Activated gamma-delta T cell (primary cell): ENCODE data around the gene NAT9.

Source experiments
- DNase-seq: peaks from one replicate; lab custom pipeline; 2025; lab: John Stamatoyannopoulos, UW

Gene NAT9

DNA sequence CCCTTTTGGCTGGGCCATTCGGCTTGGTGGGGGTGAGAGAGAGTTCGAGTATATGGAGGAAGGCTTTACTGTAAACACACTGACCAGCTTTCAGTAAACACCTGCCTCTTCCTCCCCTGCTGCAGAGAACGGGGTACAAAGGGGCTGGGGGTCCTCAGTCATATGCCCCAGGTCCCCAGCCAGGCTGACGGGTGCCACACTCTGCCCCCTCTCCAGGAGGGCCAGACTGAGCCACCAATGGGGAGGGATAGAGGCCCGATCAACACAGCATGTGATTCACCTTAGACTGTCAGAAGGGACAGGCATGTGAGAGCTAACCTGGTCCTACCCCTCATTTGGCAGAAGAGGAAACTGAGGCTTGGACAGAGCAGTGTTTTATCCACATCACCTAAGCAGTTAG, 14.7 kb downstream of the NAT9 start:
- no peak for DNase-seq

DNA sequence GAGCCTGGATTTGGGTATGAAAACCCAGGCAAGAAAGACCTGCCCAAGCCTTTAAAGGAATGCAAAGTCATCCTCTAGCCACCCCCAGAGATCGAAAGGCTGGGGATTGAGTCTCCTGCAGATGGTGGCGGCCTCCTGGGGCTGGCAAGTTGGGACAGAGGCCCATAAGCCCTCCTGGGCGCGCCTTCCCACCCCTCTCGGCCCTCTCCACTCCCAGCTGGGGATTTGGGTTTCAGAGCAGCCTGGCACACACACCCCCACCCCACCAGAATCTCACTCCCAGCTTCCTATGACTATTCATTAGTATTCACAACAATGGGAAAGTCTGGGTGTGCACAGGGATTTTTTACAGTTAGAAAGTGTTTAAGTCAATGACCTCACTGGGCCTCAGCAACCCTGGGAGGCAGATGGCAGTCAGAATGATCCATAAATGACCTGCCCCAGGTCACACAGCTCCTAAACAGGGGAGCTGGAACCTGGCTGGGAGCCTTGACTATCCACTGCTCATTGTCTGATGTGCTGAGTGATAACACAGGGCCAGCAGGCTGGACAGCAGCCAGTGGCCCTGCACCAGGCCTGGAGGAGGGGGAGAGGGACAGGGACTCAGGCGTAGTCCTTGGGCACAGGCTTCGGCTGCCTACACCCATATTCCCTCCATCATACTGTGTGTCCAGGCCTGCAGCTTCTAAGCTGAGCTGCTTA, 15.6 kb downstream of the NAT9 start:
- no peak for DNase-seq

DNA sequence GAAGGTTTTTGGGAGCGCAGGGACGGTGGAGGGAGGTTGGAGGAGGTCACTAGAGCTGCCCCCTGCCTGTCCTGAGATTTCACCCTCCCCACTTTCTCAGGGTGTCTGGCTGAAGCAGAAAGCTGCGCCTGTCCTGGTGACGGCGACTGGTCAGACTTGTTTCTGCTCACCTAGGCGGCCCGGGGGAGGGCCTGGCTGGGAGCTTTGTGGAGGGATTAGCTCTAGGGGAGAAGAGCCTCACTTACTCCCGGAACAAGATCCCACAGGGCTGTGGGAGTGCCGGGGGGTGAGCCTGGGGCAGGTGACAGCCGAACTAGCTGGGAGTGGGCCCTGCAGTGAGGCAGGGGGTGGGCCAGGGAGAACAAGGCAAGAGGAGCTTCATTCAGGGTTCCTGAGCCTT, 16.2 kb downstream of the NAT9 start:
- no peak for DNase-seq

DNA sequence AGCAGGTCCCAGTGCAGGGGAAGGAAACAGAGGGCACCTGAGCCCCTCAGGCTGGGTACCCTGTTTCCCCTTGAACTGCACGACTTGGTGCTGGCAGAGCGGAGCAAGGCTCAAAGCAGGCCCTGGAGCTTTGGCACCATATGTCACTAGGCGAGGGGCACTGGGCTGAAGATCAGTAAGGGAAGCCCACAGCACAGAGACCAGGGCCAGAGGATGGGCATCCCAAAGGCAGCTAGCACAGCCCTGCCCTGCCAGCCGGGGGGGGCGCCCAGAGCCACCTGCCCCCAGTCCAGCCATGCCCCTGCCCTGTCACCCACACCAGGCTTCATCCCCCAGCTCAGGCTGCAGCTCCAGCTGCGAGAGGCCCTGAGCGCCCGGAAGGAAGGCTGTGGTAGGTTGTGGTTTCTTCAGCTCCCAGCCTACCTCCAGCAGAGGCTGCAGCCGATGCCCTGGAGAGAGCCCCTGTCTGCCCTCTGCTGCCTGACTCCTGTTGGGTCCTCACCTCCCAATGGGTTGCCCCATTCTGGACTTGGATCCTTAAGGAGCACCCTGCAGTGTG, 16.8 kb downstream of the NAT9 start:
- no peak for DNase-seq

DNA sequence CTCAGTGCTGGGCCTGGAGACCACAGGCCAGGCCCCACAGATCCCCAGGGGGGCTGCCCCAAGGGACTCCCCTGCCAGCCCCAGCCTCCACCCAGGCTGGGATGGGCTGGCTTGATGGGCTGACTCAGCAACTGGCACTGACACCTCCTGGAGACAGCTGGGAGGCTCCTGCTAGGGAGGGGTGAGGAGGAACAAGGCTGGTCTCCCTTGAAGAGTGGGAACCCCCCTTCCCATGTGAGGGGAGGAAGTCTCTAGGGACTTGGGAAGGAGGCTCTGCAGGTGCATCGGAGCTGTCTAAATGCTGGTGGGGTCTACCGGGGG, 17.3 kb downstream of the NAT9 start:
- DNase-seq = no peak

DNA sequence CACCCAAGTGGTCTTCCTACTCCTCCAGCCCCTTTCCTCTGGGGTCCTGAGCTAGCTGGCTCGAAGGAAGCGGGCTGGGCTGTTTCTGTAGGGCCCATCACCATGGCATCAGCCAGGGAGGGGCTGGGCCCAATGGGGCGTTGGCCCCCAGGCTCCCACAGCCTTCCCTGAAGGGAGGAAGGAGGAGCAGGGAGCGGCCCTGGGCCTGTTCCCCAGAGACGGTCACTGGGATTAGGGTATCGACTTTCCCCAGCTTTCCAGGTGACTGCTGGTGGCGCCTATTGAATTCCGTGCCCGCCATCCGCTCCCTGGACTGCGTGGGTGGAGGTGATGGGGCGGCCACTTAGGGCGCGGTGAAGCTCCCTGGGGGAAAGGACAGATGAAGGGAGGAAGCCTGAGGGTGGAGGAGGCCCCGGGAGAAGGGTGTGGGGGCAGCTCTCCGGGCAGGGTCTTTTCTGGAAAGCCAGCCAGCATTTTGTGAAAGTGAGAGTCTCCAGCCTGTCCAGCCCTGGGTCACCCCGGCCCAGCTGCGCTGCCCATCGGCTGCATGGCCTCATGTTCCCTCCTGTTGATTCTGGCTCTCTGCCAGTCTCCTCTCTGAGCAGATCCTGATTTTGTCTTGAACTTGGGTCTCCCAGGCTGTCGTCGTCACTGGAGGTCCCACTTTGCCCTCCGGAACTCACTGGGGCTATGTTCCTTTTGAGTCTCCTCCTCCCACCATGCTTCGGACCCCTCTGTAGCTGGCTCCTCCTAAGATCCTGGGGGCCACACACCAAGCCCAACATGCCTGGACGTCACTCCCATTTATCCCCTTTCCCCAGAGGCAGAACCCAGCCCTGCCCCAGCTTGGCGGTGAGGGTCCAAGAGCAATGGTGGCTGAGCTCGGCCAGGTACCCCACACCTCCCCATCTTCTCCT, 18.0 kb downstream of the NAT9 start:
- no peak for DNase-seq

DNA sequence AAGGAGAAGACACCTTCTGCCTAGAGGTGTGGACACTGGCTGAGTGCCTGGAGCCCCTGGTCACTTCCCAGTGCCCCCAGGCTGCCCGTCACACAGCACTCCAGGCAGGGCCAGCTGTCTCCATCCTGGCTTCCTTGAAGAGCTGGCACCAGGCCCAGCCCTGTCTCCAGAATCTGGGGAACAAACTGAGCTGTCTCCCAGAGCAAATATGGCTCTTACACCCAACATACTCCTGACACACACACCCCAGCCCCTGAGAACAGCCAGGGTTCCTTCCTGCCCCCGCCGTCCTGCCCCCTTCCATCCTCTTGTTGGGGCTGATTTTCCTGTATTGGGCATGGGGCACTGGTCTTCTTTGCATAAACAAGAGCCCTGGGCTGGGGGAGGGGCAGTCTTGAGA, 18.6 kb downstream of the NAT9 start:
- no peak for DNase-seq

DNA sequence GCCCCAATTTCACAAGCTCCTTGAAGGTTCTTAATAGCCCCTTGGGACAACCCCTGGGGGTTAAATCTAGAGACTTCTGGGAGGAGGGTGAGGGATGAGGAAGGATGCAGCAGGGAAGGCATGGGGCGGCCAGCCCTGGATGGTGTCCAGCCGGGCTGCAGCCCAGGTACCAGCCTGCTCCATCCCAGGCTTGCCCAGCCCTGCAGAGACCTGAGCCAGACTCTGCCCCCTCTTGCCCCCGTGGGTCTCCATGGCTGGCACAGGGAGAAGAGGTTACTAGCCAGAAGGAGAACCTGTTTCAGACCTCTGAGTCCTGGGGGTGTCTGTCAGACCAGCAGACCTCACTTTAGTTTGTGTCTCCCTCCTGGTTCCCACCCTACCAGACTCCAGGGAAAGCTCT, 19.3 kb downstream of the NAT9 start:
- DNase-seq = no peak

DNA sequence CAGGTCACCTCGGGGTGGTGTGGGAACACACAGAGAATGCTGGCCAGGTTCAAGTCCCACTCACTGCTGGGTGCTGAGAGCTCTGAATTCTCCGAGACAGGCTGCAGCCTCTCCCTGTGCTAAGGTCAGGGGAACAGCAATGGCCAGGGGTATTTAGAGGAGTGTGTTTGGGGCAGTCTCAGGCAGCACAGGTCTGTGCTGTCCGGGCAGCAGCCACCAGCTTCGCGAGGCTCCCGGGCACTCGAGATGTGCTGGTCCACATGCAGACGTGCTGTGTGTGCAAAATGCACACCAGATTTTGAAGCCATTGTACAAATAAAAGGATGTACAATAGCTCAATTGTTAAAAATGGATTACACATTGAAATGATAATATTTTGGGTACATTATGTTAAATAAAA, 20.6 kb downstream of the NAT9 start:
- DNase-seq = no peak

DNA sequence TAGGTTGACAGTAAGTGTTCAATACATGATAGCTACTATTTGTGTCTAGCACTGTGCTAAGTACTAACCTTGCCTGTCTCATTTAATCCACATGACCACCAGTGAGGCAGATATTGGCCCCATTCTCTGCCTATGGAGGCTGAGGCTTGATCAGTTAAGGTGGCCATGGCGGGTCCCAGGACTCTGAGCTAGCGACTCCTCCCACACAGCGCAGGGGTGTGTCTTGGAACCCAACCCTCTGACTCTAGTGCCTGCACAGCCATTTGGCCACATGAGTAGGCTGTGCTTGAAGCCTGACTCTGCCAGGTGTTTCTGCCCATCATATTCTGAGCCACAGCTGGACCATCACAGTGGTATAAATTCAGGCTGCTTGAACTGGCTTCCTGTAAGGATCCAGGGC, 21.3 kb downstream of the NAT9 start:
- no peak for DNase-seq

DNA sequence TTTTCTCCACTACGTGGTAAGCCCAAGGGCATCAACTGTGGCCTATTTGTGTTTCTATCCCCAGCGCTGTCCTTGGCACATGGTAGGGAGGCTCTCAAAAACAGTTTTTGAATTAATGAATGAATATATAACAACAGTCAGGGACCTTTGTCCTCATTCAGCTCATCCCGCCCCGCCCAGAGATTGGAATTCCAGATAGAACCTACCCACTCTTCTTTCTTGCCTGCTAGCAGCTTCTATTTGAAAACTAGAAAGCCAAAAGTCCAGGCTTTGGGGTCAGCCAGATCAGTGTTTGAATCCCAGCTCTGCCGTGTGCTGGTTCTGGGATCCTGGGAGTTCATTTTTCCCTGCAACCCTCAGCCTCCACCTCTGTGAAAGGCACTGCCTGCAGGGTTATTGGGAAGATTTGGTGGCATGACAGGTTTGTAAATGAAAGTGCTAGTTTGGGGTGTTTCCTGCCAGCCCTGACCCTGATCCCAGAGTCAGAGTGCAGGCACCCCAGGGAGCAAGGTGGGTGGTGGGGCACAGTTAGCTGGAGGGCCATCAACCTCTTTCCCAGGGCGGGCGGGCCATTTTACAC, 23.2 kb downstream of the NAT9 start:
- DNase-seq = no peak

DNA sequence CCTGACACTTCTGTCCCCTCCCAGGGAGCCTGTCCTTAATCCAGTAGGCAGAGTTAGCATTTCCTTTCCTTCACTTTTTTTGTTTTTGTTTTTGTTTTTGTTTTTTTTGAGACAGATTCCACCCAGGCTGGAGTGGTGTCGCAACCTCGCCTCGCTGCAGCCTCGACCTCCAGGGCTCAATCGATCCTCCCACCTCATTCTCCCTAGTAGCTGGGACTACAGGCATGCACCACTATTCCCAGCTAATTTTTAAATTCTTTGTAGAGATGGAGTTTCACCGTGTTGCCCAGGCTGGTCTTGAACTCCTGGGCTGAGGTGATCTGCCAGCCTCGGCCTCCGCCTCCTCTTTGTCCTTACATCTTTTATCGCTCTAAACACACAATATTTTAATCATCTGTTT, 23.7 kb downstream of the NAT9 start:
- no peak for DNase-seq

DNA sequence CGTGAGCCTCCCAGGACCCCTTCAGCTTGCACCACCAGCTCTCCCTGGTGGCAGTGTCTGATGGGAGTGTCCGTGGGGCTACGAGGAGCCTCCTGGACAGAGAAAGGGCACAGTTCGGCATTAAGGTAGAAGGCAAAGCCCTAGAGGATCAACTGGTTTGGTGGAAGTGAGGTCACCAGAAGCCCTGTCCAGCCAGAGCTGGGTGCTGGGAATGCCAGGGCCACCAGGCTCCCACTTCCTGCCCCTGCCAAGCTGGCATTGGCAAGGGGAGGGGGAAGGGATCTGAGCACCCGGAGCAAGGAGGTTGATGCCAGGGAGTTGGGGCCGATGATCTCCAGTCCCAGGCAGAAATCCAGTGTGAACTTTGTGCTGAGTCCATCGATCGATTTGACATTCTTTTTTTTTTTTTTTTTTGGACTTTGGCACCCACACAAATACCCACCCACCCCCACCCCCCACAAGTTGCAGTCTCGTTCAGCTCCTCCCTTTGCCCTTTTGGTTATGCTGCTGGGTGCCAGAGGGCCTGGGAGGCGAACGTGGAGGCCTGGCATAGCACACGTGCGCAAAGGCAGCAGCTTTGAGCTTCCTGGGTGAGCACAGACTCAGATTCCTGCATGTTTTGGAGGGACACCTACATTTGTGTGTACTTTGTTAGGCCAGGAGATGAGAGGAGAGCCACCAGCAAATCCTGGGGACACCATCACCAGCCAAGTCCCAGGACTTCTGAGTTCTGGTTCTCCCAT, 25.6 kb downstream of the NAT9 start:
- no peak for DNase-seq

DNA sequence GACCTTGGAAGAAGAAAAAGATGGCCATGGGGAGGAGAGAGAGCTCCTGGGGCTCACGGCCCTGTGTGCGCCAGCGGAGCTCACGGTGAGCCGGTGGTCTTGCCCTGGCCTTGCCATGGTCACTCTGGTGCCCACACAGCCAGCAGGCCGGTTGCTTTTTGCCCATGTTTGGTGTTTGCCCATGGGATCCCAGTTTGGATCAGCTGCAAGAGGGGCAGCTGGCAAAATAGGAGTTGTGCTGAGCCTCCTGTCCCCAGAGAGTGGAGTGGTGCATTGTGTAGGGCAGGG, 26.2 kb downstream of the NAT9 start:
- no peak for DNase-seq

DNA sequence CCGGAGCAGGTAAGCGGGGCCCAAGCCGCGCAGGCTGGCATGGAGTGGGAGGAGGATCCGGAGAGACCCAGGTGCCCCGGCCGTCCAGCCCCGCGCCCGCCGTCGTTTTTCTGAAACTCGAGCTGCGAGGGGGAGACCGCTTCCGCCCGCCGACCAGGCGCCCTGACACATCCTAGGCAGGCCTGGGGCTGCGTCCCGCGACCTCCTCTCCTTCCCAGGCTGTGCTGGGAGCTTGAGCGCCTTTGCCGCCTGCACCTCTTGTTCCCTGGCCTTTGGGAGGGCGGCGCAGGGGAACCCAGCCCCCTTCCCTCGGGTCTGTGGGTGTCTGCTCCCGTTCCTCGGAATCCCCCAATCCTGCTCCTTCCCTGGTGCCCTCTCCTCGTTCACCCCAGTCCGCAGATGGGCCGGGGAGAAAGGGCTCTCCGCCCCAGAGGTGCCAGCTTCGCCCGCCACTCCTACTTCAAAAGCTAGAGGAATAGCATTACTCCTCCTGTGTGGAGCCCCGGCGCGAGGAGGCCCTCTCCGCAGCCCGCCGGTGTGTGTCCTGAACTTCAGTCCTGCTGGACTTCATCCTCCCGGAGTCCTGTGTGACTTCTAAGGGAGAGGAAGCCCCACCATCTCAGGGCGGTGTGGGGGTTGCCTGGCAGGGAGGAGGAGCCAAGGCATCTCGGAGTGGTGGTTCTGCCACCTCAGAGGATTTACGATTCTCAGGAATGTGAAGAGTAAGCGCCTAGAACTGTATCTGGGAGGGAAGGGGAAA, 26.7 kb downstream of the NAT9 start:
- DNase-seq = no peak

DNA sequence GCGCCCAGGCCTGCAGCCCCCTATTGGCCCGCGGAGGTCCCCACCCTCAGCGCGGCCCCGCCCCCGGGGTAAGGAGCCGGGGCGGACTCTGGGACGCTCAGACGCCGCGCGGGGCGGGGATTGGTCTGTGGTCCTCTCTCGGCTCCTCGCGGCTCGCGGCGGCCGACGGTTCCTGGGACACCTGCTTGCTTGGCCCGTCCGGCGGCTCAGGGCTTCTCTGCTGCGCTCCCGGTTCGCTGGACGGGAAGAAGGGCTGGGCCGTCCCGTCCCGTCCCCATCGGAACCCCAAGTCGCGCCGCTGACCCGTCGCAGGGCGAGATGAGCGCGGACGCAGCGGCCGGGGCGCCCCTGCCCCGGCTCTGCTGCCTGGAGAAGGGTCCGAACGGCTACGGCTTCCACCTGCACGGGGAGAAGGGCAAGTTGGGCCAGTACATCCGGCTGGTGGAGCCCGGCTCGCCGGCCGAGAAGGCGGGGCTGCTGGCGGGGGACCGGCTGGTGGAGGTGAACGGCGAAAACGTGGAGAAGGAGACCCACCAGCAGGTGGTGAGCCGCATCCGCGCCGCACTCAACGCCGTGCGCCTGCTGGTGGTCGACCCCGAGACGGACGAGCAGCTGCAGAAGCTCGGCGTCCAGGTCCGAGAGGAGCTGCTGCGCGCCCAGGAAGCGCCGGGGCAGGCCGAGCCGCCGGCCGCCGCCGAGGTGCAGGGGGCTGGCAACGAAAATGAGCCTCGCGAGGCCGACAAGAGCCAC, 27.4 kb downstream of the NAT9 start, which contains the start of gene NHERF1:
NHERF1 (plus strand) TSS at position 100 of the 750 bp plus-strand sequence; CDS start at position 319, 219 bp downstream.
- DNase-seq = peak; percentile 94

DNA sequence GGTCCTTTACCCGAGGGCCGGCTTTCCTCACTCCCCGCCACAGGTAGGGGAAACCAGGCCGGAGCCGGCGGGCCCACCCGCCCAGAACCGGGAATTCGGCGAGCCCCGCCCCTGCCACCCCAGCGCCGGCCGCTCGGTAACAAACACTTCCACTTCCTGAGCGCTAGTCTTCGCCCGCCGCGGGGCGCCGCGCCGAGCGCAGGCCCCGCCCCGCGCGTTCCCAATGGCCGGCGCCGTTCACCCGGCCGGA, 27.9 kb downstream of the NAT9 start:
- DNase-seq = no peak

DNA sequence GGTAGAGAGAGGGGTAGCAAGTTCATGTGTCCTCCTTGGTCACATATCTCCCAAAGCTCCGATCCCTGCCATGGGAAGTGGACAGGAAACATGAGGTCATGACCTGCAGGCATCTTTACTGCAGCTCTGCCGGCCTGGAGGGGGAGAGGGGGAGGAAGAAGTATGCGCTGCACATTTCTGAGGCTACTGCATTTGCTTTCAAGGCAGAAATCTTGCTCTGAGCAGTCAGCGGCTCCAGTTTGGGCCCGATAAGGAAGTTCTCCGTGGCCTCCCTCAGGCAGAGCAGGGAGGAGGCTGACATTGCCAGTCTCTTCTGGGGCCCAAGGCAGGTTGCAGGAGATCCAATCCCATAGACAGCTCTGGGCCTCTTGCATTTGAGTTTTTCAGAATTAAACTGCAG, 29.2 kb downstream of the NAT9 start:
- DNase-seq = no peak

DNA sequence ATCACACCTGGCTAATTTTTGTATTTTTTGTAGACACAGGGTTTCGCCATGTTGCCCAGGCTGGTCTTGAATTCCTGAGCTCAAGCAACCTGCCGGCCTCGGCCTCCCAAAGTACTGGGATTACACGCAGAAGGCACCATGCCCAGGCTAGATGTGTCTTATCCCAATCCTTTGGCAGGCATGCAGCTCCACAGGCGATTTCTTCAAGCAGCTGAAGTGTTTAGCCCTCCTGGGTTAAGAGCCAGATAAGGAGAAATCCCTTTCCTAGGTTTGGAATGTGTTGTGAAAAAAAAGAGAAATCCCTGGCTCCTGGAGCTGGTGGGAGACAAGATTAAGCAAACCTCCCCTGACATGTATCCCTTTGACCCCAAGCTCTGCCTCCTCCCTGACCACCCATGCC, 29.8 kb downstream of the NAT9 start:
- DNase-seq = no peak

DNA sequence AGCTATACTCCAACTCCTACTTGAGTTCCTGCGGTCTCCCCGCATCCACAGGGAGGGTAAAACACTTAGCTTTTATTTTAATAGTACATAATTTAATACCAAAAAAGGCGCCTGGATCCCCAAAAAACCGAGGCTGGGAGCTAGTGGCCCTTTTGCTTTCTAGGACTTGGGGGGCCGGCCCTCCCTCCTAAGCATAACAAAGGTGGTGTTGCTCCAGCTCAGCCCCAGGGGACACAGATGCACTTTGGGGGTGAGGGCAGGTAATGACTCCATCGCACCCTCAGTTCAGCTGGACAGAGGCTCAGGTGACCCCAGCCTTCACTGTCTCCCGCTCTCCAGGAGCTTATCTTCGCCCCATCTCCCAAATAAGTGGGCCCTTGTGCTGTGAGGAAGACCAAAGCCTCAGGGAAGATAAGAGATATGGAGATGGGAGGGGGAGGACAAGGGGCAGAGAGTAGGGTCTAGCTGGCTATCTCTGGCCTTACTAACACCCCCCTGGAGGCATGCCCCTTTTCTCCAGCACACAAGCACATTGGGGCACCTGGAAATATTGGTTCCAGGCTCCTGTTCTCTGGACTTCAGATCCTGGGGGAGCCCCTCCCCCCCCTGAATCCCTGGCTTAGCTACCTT, 30.5 kb downstream of the NAT9 start:
- no peak for DNase-seq
